ENCODE measurements around the gene ZNF593. TPM values are rescaled to one million over a fixed set of nuclear protein-coding genes. Genes with fewer than 3 reads are reported as not detected.

Gene ZNF593
- total and polyA plus RNA-seq, 2 donors (not counting 1 experiment from before 2014, with no cell fraction given) = 10.7 to 60.0 TPM

- Histone ChIP-seq H4K20me1 (ENCODE audit: control insufficient read depth, insufficient read depth, low read length, poor library complexity, severe bottlenecking) (no peaks in the 10 kb centered on the region), H3K36me3 (replicated peaks in 1 of 2; ENCODE audit: control extremely low read depth in 1 of 2, control insufficient read depth in 1 of 2, extremely low read depth in 1 of 2, insufficient read depth in 2 of 2, low read length in 1 of 2) (no peaks in the 10 kb centered on the region), H2AFZ (ENCODE audit: insufficient read depth, low read depth, low read length, poor library complexity, severe bottlenecking) (no peak overlapping the region), H3K4me3 (ENCODE audit: control extremely low read depth in 1 of 5, extremely low read depth in 1 of 5, insufficient read depth in 1 of 5, low read depth in 2 of 5, low read length in 4 of 5) (no peak overlapping the region), H3K9ac (ENCODE audit: low read length) (no peak overlapping the region), H3K9me3 (ENCODE audit: control extremely low read depth in 1 of 3, control insufficient read depth in 2 of 3, insufficient read depth in 1 of 3, low read length in 2 of 3) (peaks cover 0 to 3% (median 0%) of the 10 kb centered on the region in 3 donors), H3K4me1 (ENCODE audit: control insufficient read depth in 2 of 2, insufficient read depth in 2 of 2, low read length in 2 of 2) (peaks cover 19 to 22% of the 10 kb centered on the region in 2 donors), H3K27ac (ENCODE audit: low read length in 2 of 2) (no peak overlapping the region), H3K79me2 (ENCODE audit: control insufficient read depth, insufficient read depth, low read length) (no peaks in the 10 kb centered on the region), H3K27me3 (replicated peaks in 1 of 4; ENCODE audit: control extremely low read depth in 1 of 4, control insufficient read depth in 3 of 4, insufficient read depth in 4 of 4, low read length in 3 of 4) (peaks cover 0 to 68% (median 23%) of the 10 kb centered on the region in 4 experiments), H3K4me2 (replicated peaks; ENCODE audit: low read depth, low read length, poor library complexity, severe bottlenecking) (no peak overlapping the region)
- 100% methylated on average over 4 of the region's 5 CpGs for WGBS (ENCODE audit: insufficient coverage)
- ATAC-seq (ENCODE audit: low read depth) (no peak), DNase-seq (no peak)
- H3K4me3 Mint-ChIP-seq = no peak overlapping the region
- ChIA-PET POLR2A (interaction anchor here (0.6 kb wide), 1 partner anchor 759 kb away, joined by 4 read pairs; no protein-coding TSS in a partner anchor), CTCF (interaction anchor here (0.6 kb wide), 1 partner anchor 13 kb away, joined by 3 read pairs; no protein-coding TSS in a partner anchor)
- TF ChIP-seq EZH2 (IDR thresholded peaks at IDR 0.05; ENCODE audit: borderline replicate concordance, insufficient read depth, low read depth, low read length, poor library complexity, severe bottlenecking) = no peak
- no peak for TF ChIP-seq CTCF (IDR thresholded peaks at IDR 0.05)
- no peaks in the 10 kb centered on the region for H3K9me3 Mint-ChIP-seq (ENCODE audit: insufficient read depth)
- peaks cover 49% of the 10 kb centered on the region for H3K27me3 Mint-ChIP-seq
- intact Hi-C loops (cut with micrococcal nuclease) = no loop called here
- no peak overlapping the region for H3K27ac Mint-ChIP-seq
- H3K4me1 Mint-ChIP-seq = peaks cover 6% of the 10 kb centered on the region
These were observed 11.3 kb upstream of the ZNF593 start for GRCh38 chr1:26158271-26158907.
